ENCODE results near the gene GALNT5.
"Not testable (repeated sequence)": the region's sequence is repeated elsewhere in the genome, so short reads cannot be mapped to it uniquely, and the experiment has no call there.

GALNT5 gene, protein sequence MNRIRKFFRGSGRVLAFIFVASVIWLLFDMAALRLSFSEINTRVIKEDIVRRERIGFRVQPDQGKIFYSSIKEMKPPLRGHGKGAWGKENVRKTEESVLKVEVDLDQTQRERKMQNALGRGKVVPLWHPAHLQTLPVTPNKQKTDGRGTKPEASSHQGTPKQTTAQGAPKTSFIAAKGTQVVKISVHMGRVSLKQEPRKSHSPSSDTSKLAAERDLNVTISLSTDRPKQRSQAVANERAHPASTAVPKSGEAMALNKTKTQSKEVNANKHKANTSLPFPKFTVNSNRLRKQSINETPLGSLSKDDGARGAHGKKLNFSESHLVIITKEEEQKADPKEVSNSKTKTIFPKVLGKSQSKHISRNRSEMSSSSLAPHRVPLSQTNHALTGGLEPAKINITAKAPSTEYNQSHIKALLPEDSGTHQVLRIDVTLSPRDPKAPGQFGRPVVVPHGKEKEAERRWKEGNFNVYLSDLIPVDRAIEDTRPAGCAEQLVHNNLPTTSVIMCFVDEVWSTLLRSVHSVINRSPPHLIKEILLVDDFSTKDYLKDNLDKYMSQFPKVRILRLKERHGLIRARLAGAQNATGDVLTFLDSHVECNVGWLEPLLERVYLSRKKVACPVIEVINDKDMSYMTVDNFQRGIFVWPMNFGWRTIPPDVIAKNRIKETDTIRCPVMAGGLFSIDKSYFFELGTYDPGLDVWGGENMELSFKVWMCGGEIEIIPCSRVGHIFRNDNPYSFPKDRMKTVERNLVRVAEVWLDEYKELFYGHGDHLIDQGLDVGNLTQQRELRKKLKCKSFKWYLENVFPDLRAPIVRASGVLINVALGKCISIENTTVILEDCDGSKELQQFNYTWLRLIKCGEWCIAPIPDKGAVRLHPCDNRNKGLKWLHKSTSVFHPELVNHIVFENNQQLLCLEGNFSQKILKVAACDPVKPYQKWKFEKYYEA

DNA sequence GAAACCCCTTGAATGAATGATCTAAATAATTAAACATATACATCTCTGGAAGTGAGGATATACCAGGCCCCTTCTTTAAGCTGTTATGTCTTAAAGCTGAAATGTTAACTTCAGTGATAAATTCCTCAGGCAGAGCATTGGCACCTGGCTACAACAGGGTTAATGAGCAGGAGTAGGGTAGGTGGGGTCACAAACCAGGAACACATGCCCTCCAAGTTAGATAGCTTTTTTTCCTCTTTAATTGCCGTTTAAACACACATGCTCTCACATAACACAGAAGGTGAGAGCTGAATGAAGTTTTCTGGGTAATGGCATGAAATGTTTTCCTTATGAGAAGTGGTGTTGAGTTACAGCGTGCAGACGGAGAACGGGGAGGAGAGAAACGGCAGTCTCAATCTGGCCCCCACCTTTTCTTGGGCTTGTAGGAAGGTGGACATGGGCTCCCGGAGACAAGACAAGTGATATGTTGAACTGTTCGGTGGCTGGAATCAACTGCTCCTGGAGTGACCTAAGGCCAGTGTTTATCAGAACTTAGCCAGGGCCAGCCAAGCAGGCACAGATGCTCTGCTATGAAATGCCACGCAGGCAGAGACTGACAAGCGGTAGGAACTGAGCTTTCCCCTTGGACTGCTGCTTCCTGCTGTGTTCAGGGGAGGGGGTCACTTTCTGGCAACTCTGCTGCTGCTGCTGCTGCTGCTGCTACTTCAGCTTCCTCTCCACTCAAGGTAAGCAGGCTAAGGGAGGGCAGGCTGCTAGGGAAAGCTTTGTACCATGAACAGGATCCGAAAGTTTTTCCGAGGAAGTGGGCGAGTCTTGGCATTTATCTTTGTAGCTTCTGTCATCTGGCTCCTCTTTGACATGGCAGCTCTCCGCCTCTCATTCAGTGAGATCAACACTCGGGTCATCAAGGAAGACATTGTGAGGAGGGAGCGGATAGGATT lies at the start of gene GALNT5:
GALNT5 (plus strand) TSS at position 394 of the 941 bp plus-strand sequence; CDS start at position 772, 378 bp downstream.
- DNase-seq, result no peak

- DNase-seq, result no peak
Measured at GRCh38 chr2:157216286-157216965, 41.1 kb upstream of the GALNT5 start.

- no peak for DNase-seq
Measured at GRCh38 chr2:157217409-157217808, 40.1 kb upstream of the GALNT5 start.

GRCh38 chr2:157218911-157219310 lies 38.6 kb upstream of the GALNT5 start:
- DNase-seq, result no peak

GRCh38 chr2:157220502-157220901 lies 37.0 kb upstream of the GALNT5 start:
- DNase-seq, result no peak

DNA sequence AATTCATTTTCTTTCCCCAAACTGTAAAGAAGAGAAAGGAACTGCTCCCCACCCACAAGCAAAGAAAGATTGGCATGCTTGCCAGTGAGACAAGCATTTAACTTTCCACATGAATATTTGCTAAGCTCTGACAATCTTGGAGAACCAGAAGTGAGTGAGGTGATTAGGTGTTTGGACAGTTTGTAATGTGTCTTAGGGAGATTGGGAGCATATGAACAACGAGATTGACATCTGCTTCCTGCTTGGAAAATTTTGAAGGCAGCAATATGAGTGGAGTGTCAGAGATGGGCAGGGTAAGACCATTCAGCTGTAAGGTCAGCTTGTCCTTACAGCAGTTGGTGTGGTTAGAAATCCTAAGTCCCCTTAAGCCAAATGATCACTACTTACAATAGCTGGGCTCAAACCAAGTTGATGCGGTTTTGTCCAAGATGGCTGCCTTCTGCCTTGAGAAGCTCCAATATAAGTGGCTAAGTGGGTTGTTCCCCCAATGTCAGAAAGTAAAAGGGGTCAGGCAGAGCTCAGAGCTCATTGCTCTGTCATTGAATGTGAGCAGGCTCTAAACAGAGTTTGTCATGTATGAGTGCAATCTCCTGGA lies 36.0 kb upstream of the GALNT5 start:
- no peak for DNase-seq

- DNase-seq, result no peak
Measured at GRCh38 chr2:157223624-157224205, 33.8 kb upstream of the GALNT5 start.

GRCh38 chr2:157224448-157224847 lies 33.1 kb upstream of the GALNT5 start:
- DNase-seq, result not testable (repeated sequence)

- no peak for DNase-seq
Measured at GRCh38 chr2:157227592-157227991, 29.9 kb upstream of the GALNT5 start.

GRCh38 chr2:157228946-157229345 lies 28.6 kb upstream of the GALNT5 start:
- DNase-seq, result no peak

- DNase-seq, result no peak
Measured at GRCh38 chr2:157229572-157229971, 27.9 kb upstream of the GALNT5 start.

- DNase-seq, result no peak
Measured at GRCh38 chr2:157231476-157231875, 26.0 kb upstream of the GALNT5 start.

- DNase-seq, result no peak
Measured at GRCh38 chr2:157233506-157233905, 24.0 kb upstream of the GALNT5 start.

DNA sequence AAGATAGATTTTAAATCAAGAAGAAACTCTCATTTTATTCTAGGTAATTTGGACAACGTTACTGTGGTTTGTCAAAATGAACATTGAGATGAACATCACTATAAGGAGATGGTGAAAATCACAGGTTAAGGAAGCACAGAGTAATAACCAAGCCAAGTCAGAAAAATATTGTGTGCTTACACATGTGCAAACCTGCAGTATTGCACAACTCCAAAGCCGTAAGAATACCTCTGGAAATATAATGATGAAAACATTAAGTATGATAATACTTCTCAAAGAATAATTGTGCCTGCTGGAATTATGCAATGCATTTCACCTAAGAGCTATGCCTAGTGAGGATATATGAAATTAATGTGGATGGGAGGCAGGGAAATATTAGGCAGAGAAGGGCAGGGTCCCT lies 21.1 kb upstream of the GALNT5 start:
- no peak for DNase-seq

DNA sequence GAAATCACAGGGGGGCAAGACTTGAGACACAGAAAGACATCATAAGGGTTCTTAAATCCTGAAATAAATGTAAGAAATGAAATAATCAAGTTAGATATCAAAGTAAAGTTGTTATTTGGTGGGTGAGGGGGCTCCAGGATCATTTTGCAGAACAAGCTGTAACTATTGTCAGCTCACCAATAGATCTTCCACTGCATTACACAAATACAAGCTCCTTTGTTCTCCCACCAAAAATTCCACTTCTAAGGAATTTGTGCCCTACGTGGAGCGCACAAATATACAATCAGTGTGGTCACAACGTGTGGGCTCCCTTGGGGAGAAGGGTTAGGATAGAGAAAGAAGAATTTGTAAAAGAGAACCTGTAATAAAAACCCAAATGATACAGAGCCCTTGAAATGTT lies 19.2 kb upstream of the GALNT5 start:
- no peak for DNase-seq

- no peak for DNase-seq
Measured at GRCh38 chr2:157244691-157245090, 12.8 kb upstream of the GALNT5 start.

- no peak for DNase-seq
Measured at GRCh38 chr2:157245144-157245840, 12.2 kb upstream of the GALNT5 start.

GRCh38 chr2:157245846-157246764 lies 11.4 kb upstream of the GALNT5 start:
- DNase-seq, result no peak

DNA sequence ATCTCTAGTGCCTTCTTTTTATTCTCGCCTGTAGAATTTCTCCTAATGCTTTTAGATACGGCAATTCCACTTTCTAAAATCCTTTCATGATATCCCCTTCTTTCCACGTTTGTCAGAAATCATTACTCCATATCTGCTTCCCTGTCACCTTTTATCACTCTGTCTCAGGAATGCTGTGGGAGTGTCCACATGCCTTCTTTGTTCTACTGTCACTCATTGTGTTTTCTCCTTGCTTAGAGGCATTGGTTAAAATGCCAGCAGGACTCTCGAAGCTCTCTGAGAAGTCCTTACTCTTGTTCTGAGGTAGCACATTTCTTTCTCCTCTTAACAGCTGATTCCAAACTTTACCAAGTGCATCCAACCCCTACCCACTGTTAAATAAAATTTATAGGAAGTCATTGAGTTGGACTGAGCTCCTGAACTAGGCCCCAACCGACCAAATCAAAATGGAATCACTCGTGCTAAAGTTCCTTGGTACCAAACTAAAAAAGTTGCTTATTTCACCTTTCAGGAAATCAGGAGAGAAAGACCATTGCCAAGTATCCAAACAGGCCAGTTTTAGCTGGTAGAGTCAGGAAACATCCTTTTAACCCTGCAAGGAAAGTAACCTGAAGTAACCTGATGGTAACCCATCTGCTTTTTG lies 10.6 kb upstream of the GALNT5 start:
- DNase-seq, result no peak
